CD4-positive, alpha-beta T cell treated with Interleukin-15 for 1 hour (primary cell): ENCODE results near the gene TPD52L2.

ENCODE experiments used
- DNase-seq: peaks from one replicate; pipeline ENCODE4 v3.0.0-alpha.2; 2020

Gene TPD52L2

GRCh38 chr20:63881451-63882226 is 16.6 kb downstream of the TPD52L2 start:
- DNase-seq, result no peak

- DNase-seq, result no peak
Observed at GRCh38 chr20:63882257-63883200, 17.5 kb downstream of the TPD52L2 start.

- DNase-seq, result no peak
Observed at GRCh38 chr20:63883201-63883593, 18.1 kb downstream of the TPD52L2 start.

- DNase-seq, result no peak
Observed at GRCh38 chr20:63884506-63885263, 19.6 kb downstream of the TPD52L2 start.

GRCh38 chr20:63885264-63886053 is 20.4 kb downstream of the TPD52L2 start:
- DNase-seq, result no peak

- DNase-seq, result no peak
Observed at GRCh38 chr20:63886054-63886419, 21.0 kb downstream of the TPD52L2 start.

- no peak for DNase-seq
Observed at GRCh38 chr20:63886921-63887320, 21.9 kb downstream of the TPD52L2 start.

- no peak for DNase-seq
Observed at GRCh38 chr20:63889241-63890200, 24.5 kb downstream of the TPD52L2 start.

GRCh38 chr20:63890201-63890576 is 25.1 kb downstream of the TPD52L2 start:
- DNase-seq, result no peak

GRCh38 chr20:63890616-63891015 is 25.5 kb downstream of the TPD52L2 start:
- no peak for DNase-seq

GRCh38 chr20:63891061-63892002 is 26.3 kb downstream of the TPD52L2 start:
- DNase-seq, result no peak

- no peak for DNase-seq
Observed at GRCh38 chr20:63892402-63892801, 27.3 kb downstream of the TPD52L2 start.

- no peak for DNase-seq
Observed at GRCh38 chr20:63893999-63894357, 28.9 kb downstream of the TPD52L2 start.

GRCh38 chr20:63894358-63895201 is 29.5 kb downstream of the TPD52L2 start, which contains the start of gene DNAJC5:
TSS of gene DNAJC5 (plus strand) at chr20:63895126. CDS start at chr20:63928346, 33,220 bp downstream.
- DNase-seq, result peak; percentile 98

- DNase-seq, result no peak
Observed at GRCh38 chr20:63895202-63895951, 30.3 kb downstream of the TPD52L2 start.

- no peak for DNase-seq
Observed at GRCh38 chr20:63895952-63896263, 30.8 kb downstream of the TPD52L2 start.

- DNase-seq, result peak; percentile 59
Observed at GRCh38 chr20:63896264-63897105, 31.4 kb downstream of the TPD52L2 start.
